Posterior vena cava (tissue), 2 donors: ENCODE data around the gene C16orf96. TPM values are rescaled to one million over a fixed set of nuclear protein-coding genes. Genes with fewer than 3 reads are reported as not detected.

Experiments used
- DNase-seq: peaks from one replicate; pipeline ENCODE4 v3.0.0-alpha.2; 2020; ENCODE audit warnings: low spot score
- intact Hi-C, 2 donors: fragments of 100-400 bp; cut with DNase I; formaldehyde crosslinking; loops; one replicate each; pipeline versions ENCODE4 v1.14.1 to v1.14.2; 2022 to 2023
- total RNA-seq, 2 donors: library from RNA; stranded (reverse); fragmentation: NEBNext Ultra II Directional; extraction: Animal tissue kit (Norgen Biotek cat#: 25700); gene quantifications; one replicate each; pipeline ENCODE4 v1.2.1, GENCODE V29; 2021
- donor health status: DM: yes; HTN: yes; CAD: no.
- donor health status: DM: yes; HTN: yes; CAD: no.

The C16orf96 gene
- total RNA-seq, 2 donors from 2014 or later = 0.09 to 0.10 TPM

- intact Hi-C loops = no loop called here
- DNase-seq = no peak
Measured at GRCh38 chr16:4611337-4612021, 55.3 kb downstream of the C16orf96 start.

GRCh38 chr16:4612474-4612931 is 56.4 kb downstream of the C16orf96 start:
- no peak for DNase-seq

GRCh38 chr16:4612977-4613635 is 57.0 kb downstream of the C16orf96 start:
- intact Hi-C loops = no loop called here
- no peak for DNase-seq

More at GRCh38 chr16:4612474-4612931, 56.4 kb downstream of the C16orf96 start:
- intact Hi-C loops = no loop called here

- intact Hi-C loops = no loop called here
Measured at GRCh38 chr16:4613636-4614570, 57.8 kb downstream of the C16orf96 start.

GRCh38 chr16:4614571-4615383 is 58.6 kb downstream of the C16orf96 start, which contains the start of gene UBALD1:
UBALD1 (minus strand) TSS chr16:4614888; CDS start chr16:4614797, 91 bp downstream.
- peak; percentile 96 for DNase-seq
- intact Hi-C loops = no loop called here

More at GRCh38 chr16:4613636-4614570, 57.8 kb downstream of the C16orf96 start:
- DNase-seq = no peak

GRCh38 chr16:4615384-4616046 is 59.4 kb downstream of the C16orf96 start:
- no peak for DNase-seq
- intact Hi-C loops = no loop called here

- peak; percentile 100 for DNase-seq
- intact Hi-C loops = no loop called here
Measured at GRCh38 chr16:4616047-4616811, 60.1 kb downstream of the C16orf96 start.

GRCh38 chr16:4617880-4618279 is 61.7 kb downstream of the C16orf96 start:
- DNase-seq = no peak
- intact Hi-C loops = no loop called here

- no peak for DNase-seq
Measured at GRCh38 chr16:4618645-4619418, 62.7 kb downstream of the C16orf96 start.

GRCh38 chr16:4623593-4623992 is 67.5 kb downstream of the C16orf96 start:
- intact Hi-C loops = no loop called here
- DNase-seq = no peak

More at GRCh38 chr16:4618645-4619418, 62.7 kb downstream of the C16orf96 start:
- intact Hi-C loops = no loop called here

- intact Hi-C loops = no loop called here
Measured at GRCh38 chr16:4624015-4624826, 68.1 kb downstream of the C16orf96 start, which contains the start of gene MGRN1. MGRN1 (plus strand) TSS chr16:4624826; CDS start chr16:4624961, 135 bp downstream.

GRCh38 chr16:4624827-4625559 is 68.9 kb downstream of the C16orf96 start:
- intact Hi-C loops = no loop called here
- DNase-seq = peak; percentile 94

More at GRCh38 chr16:4624015-4624826, 68.1 kb downstream of the C16orf96 start, which contains the start of gene MGRN1:
- DNase-seq = peak; percentile 98

GRCh38 chr16:4625560-4626159 is 69.5 kb downstream of the C16orf96 start:
- DNase-seq = no peak
- intact Hi-C loops = no loop called here

- intact Hi-C loops = no loop called here
- DNase-seq = no peak
Measured at GRCh38 chr16:4626396-4626795, 70.3 kb downstream of the C16orf96 start.

- DNase-seq = no peak
- intact Hi-C loops = no loop called here
Measured at GRCh38 chr16:4628283-4628682, 72.1 kb downstream of the C16orf96 start.
